Fibroblast of mammary gland (primary cell): ENCODE results near the gene ACBD6.
A peak's percentile ranks its signal among the peaks of the same experiment; 100 is the strongest.
"Not testable (repeated sequence)": the region's sequence is repeated elsewhere in the genome, so short reads cannot be mapped to it uniquely, and the experiment has no call there.

Experiments
- DNase-seq: peaks from one replicate; pipeline ENCODE4 v3.0.0-alpha.2; 2010; ENCODE audit warnings: low read depth
- H3K4me3 ChIP-seq: 2 replicates; pipeline ENCODE4 v1.5.1; 2011; ENCODE audit warnings: low read depth, mild to moderate bottlenecking, low read length, moderate library complexity; ENCODE audit not compliant: control insufficient read depth
- CTCF ChIP-seq: conservative IDR thresholded peaks from 2 replicates; pipeline ENCODE4 v1.5.1; 2011; ENCODE audit warnings: low read depth, low read length, inconsistent platforms; ENCODE audit not compliant: control insufficient read depth, insufficient read depth

The ACBD6 gene

GRCh38 chr1:180428782-180429695, 73.3 kb downstream of the ACBD6 start:
- DNase-seq, result no peak
- H3K4me3 ChIP-seq, result no peak overlapping the region
- TF ChIP-seq CTCF, result no peak

- peak; percentile 40 for DNase-seq
- no peak overlapping the region for H3K4me3 ChIP-seq
- TF ChIP-seq CTCF, result no peak
Measured at GRCh38 chr1:180425952-180426351, 76.4 kb downstream of the ACBD6 start.

- H3K4me3 ChIP-seq, result no peak overlapping the region
- TF ChIP-seq CTCF, result no peak
- peak; percentile 13 for DNase-seq
Measured at GRCh38 chr1:180424848-180425457, 77.4 kb downstream of the ACBD6 start.

GRCh38 chr1:180421614-180422013, 80.8 kb downstream of the ACBD6 start:
- TF ChIP-seq CTCF, result no peak
- H3K4me3 ChIP-seq, result no peak overlapping the region
- DNase-seq, result no peak

GRCh38 chr1:180421145-180421544, 81.2 kb downstream of the ACBD6 start:
- not testable (repeated sequence) for DNase-seq, H3K4me3 ChIP-seq

- peak; percentile 71 for TF ChIP-seq CTCF
- peak; percentile 58 for DNase-seq
- H3K4me3 ChIP-seq, result no peak overlapping the region
Measured at GRCh38 chr1:180415985-180416633, 86.3 kb downstream of the ACBD6 start.

GRCh38 chr1:180415236-180415848, 87.0 kb downstream of the ACBD6 start:
- TF ChIP-seq CTCF, result no peak
- DNase-seq, result no peak
- no peak overlapping the region for H3K4me3 ChIP-seq
